CD4-positive, alpha-beta memory T cell (primary cell): ENCODE results near the gene PRKAR2A. TPM values are rescaled to one million over a fixed set of nuclear protein-coding genes. Genes with fewer than 3 reads are reported as not detected.
"Not testable (repeated sequence)": the region's sequence is repeated elsewhere in the genome, so short reads cannot be mapped to it uniquely, and the experiment has no call there.

Experiments
- CTCF ChIA-PET: fragments of 350-600 bp; sonication (Branson Sonifier 250); formaldehyde crosslinking; loops from one replicate; lab custom pipeline; 2021; ENCODE audit warnings: inconsistent platforms; ENCODE audit not compliant: partially characterized antibody; lab: Charles Lee
- POLR2A ChIA-PET: fragments of 350-600 bp; sonication (Branson Sonifier 250); formaldehyde crosslinking; loops from one replicate; lab custom pipeline; 2021; ENCODE audit not compliant: partially characterized antibody; lab: Charles Lee
- DNase-seq, 5 donors: peaks; one replicate each; pipeline versions ENCODE4 v3.0.0 to v3.0.0-alpha.2; 2020 to 2022; ENCODE audit warnings: mixed read lengths in 1 of 5
- H3K27ac ChIP-seq: one replicate; pipeline ENCODE4 v1.7.0; 2013; ENCODE audit warnings: low read depth, low read length
- H3K27me3 ChIP-seq: 2 replicates; pipeline ENCODE4 v1.7.0; 2013; ENCODE audit warnings: mild to moderate bottlenecking, low read length, moderate library complexity; ENCODE audit not compliant: insufficient read depth
- H3K36me3 ChIP-seq: 2 replicates; pipeline ENCODE4 v1.7.0; 2013; ENCODE audit warnings: mild to moderate bottlenecking, low read length, moderate library complexity; ENCODE audit not compliant: insufficient read depth
- H3K4me1 ChIP-seq: 2 replicates; pipeline ENCODE4 v1.7.0; 2013; ENCODE audit warnings: mild to moderate bottlenecking, low read length, moderate library complexity; ENCODE audit not compliant: insufficient read depth
- H3K4me3 ChIP-seq, 2 donors: one replicate each; pipeline ENCODE4 v1.7.0; 2013; ENCODE audit warnings: low read length in 2 of 2, mild to moderate bottlenecking in 1 of 2
- H3K9me3 ChIP-seq, 2 donors: one replicate each; pipeline ENCODE4 v1.7.0; 2013; ENCODE audit warnings: low read length in 2 of 2, control low read depth in 1 of 2; ENCODE audit not compliant: control insufficient read depth in 1 of 2
- H3K27ac Mint-ChIP-seq, 7 donors: one replicate each; pipeline ENCODE4 v1.8.0; 2020 to 2021; ENCODE audit warnings: mixed read lengths in 7 of 7, mild to moderate bottlenecking in 6 of 7, inconsistent platforms in 3 of 7, moderate library complexity in 3 of 7
- H3K27me3 Mint-ChIP-seq, 2 donors: one replicate each; pipeline ENCODE4 v1.8.0; 2020 to 2021; ENCODE audit warnings: mixed read lengths in 2 of 2
- H3K36me3 Mint-ChIP-seq, 2 donors: one replicate each; pipeline ENCODE4 v1.8.0; 2020 to 2021; ENCODE audit warnings: mixed read lengths in 2 of 2, inconsistent platforms in 1 of 2, mild to moderate bottlenecking in 1 of 2
- H3K4me1 Mint-ChIP-seq, 4 donors: one replicate each; pipeline ENCODE4 v1.8.0; 2020 to 2021; ENCODE audit warnings: mixed read lengths in 4 of 4, mild to moderate bottlenecking in 1 of 4
- H3K4me3 Mint-ChIP-seq, 8 donors: one replicate each; pipeline ENCODE4 v1.8.0; 2020 to 2021; ENCODE audit warnings: mixed read lengths in 8 of 8, mild to moderate bottlenecking in 7 of 8, moderate library complexity in 6 of 8, inconsistent platforms in 3 of 8
- H3K9me3 Mint-ChIP-seq, 8 donors: one replicate each; pipeline ENCODE4 v1.8.0; 2020 to 2021; ENCODE audit warnings: mixed read lengths in 8 of 8, mild to moderate bottlenecking in 5 of 8, inconsistent platforms in 3 of 8, moderate library complexity in 1 of 8
- intact Hi-C: fragments of 100-400 bp; cut with micrococcal nuclease; formaldehyde crosslinking; loops from one replicate; pipeline ENCODE4 v1.15.1; 2023
- polyA plus RNA-seq, 2 donors: library from polyadenylated mRNA; unstranded; fragments of 300-500 nt; fragmentation: Illumina TruSeq; gene quantifications; one replicate each; pipeline ENCODE4 v1.2.3, GENCODE V29; 2021
- total RNA-seq, 2 experiments: library from RNA; stranded (reverse); gene quantifications; one replicate each; pipeline ENCODE4 v1.2.3, GENCODE V29; 2021

Gene PRKAR2A
- total and polyA plus RNA-seq, 4 experiments from 2014 or later, result 11.2 to 45.0 (median 28.9) TPM

DNA sequence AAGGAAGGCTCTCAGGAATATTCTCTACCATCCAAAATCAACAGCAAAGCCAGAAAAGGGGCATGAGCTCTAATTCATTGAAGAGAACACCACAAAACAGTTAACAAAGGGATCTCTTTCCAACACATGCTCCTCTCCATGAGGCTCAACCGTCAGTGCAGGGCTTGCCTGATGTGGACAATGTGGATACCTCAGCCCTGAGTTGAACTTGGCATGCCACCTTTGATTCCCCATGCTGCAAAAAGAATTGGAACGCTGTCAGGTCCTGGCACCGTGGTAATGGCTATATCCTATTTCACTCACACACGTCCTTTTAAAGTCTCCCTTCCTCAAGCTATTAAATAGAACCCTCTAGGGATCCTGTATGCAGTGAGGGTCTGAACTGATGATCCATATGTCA, 100.0 kb downstream of the PRKAR2A start:
- H3K9me3 ChIP-seq, result no peaks in the 10 kb centered on the region
- Mint-ChIP-seq H3K4me1 (no peaks in the 10 kb centered on the region), H3K9me3 (no peaks in the 10 kb centered on the region), H3K4me3 (no peak overlapping the region), H3K27ac (peak overlapping the region in 2 of 7 donors; percentile 36 to 65), H3K27me3 (no peaks in the 10 kb centered on the region), H3K36me3 (peaks cover 36 to 51% of the 10 kb centered on the region in 2 donors)
- DNase-seq, result no peak
- H3K4me1 ChIP-seq, result no peaks in the 10 kb centered on the region
- ChIA-PET POLR2A (no interaction called here), CTCF (interaction anchor here (2.7 kb wide), 1 partner anchor 11 kb away, joined by 12 read pairs; no protein-coding TSS in a partner anchor)
- H3K4me3 ChIP-seq, result no peak overlapping the region
- no peak overlapping the region for H3K27ac ChIP-seq
- H3K36me3 ChIP-seq, result peaks cover 21% of the 10 kb centered on the region
- no peaks in the 10 kb centered on the region for H3K27me3 ChIP-seq
- intact Hi-C loops, result no loop called here

DNA sequence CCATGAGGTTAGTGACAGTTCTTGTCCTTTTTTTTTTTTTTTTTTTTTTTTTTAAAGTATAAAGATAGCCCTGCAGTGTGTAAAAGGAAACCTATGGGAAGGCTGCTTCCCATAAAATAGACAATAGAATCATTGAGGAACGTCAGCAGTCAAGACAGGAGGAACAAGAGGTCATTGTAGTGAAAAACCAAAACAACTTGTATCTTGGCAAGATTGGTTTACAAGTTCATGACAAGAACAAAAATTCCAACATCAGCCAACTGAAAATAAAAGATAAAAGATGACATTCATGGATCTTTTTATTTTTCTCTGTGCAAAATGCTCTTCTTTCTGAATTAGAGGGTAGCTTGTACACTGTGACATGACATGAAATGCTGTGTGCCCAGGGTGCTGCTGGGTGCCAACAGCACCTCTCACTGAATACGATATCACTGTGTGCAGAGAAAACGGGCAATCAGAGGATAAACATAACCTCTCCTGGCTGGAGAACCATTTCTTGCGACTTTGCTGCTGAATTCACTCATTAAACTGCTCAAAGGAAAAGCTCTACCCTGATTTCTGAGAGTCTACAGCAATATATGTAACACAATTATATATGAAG, 100.6 kb downstream of the PRKAR2A start:
- Mint-ChIP-seq H3K27ac (peak overlapping the region in 2 of 7 donors; percentile 65), H3K36me3 (peaks cover 32 to 47% of the 10 kb centered on the region in 2 donors), H3K4me3 (no peak overlapping the region), H3K4me1 (no peaks in the 10 kb centered on the region), H3K27me3 (no peaks in the 10 kb centered on the region), H3K9me3 (no peaks in the 10 kb centered on the region)
- no peaks in the 10 kb centered on the region for H3K4me1 ChIP-seq
- no peak overlapping the region for H3K4me3 ChIP-seq
- no peak for DNase-seq
- H3K27ac ChIP-seq, result no peak overlapping the region
- H3K27me3 ChIP-seq, result no peaks in the 10 kb centered on the region
- intact Hi-C loops, result no loop called here
- H3K9me3 ChIP-seq, result no peaks in the 10 kb centered on the region
- H3K36me3 ChIP-seq, result peaks cover 21% of the 10 kb centered on the region
- POLR2A ChIA-PET, result no interaction called here
- CTCF ChIA-PET, result interaction anchor here (0.6 to 2.7 kb wide), 3 partner anchors 10 to 1271 kb away, joined by 3 to 12 read pairs (median 3); no protein-coding TSS in a partner anchor

DNA sequence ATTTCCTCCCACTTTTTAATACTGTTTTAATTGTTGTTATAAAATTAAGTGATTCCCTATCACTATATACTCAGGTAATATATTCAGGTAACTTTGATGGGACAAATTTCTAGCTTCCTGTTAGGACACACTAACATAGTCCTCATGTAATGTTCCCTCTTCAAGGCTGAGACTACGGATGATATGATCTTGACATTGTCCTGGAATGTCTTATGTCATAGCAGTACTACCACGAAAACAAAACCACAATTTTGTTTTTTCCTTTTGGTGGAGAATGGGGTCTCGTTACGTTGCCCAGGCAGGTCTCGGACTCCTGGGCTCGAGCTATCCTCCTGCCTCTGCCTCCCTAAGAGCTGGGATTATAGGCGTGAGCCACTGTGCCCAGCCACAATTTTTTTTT, 103.9 kb downstream of the PRKAR2A start:
- CTCF ChIA-PET, result no interaction called here
- Mint-ChIP-seq H3K9me3 (no peaks in the 10 kb centered on the region), H3K27ac (no peak overlapping the region), H3K36me3 (peaks cover 21 to 23% of the 10 kb centered on the region in 2 donors), H3K4me3 (no peak overlapping the region), H3K4me1 (peaks cover 0 to 5% (median 2%) of the 10 kb centered on the region in 4 donors), H3K27me3 (no peaks in the 10 kb centered on the region)
- Histone ChIP-seq H3K27me3 (no peaks in the 10 kb centered on the region), H3K4me1 (no peaks in the 10 kb centered on the region), H3K27ac (no peak overlapping the region), H3K9me3 (no peaks in the 10 kb centered on the region), H3K4me3 (no peak overlapping the region), H3K36me3 (peaks cover 4% of the 10 kb centered on the region)
- intact Hi-C loops, result no loop called here
- POLR2A ChIA-PET, result interaction anchor here (0.7 kb wide), 1 partner anchor 147 kb away, joined by 3 read pairs; no protein-coding TSS in a partner anchor
- no peak for DNase-seq

DNA sequence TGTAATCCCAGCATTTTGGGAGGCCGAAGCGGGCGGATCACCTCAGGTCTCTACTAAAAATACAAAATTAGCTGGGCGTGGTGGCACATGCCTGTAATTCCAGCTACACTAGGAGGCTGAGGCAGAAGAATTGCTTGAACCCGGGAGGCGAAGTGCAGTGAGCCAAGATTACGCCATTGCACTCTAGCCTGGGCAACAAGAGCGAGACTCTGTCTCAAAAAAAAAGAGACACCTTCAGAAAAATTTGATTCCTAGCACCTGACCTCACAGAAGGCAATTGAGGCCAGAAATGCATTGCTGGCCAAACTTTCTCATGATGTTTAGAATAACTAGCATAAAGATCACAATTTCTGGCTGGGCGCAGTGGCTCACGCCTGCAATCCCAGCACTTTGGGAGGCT, 106.4 kb downstream of the PRKAR2A start:
- H3K4me1 Mint-ChIP-seq, H3K4me3 Mint-ChIP-seq, H3K9me3 ChIP-seq, H3K4me1 ChIP-seq, H3K4me3 ChIP-seq, DNase-seq, H3K27me3 ChIP-seq, POLR2A ChIA-PET, H3K27ac Mint-ChIP-seq, H3K36me3 Mint-ChIP-seq, H3K36me3 ChIP-seq, H3K27ac ChIP-seq, H3K27me3 Mint-ChIP-seq, H3K9me3 Mint-ChIP-seq: not testable (repeated sequence)
- CTCF ChIA-PET, result interaction anchor here (0.8 to 3.2 kb wide), 5 partner anchors 9 to 266 kb away, joined by 3 to 13 read pairs (median 4); partner anchors contain the start of gene WDR6
- intact Hi-C loops, result loop anchor here (2.0 kb wide), 1 partner anchor 340 kb away; no protein-coding TSS in a partner anchor

DNA sequence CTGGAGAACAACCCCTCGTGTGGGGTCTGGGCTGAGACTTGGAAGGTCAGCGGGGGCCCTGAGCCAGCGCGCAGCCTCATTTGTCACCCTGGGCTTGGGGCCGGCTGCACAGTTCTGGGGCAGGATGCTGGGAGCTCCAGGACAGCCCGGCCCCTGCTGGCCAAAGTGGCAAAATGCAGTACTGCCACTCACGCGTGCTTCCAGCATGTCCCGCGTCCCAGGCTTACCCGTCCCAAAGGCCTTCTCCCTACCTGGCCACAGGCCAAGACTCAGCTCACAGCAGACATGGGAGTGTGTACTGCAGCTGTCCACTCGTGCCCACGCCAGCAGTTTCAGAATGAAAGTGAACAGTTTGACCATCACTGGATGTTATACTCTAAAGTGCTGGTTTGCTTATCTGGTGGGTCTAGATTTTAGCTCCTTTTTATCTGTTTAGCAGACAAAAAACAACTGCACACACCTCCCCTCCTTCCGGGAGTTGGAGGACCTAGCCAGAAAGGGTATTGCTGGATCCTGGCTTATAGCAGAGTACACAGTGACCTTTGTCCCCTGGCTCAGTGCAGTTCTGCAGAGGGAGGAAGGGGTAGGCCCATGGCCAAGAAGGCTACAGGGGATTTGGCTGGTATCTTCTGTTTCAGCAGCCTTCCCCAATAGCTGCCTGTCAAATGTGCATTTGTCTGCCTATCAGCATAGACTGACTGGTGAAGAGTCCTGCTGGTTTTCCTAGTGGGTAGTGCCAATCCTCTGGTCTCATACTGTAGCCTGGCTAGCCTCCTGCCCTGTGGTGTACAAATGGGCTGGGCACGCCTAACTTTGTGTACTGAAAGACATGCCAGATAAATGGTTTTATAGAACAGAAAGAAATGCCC, 107.5 kb downstream of the PRKAR2A start:
- DNase-seq, result peak; percentile 25 to 43 (median 37)
- H3K4me1 Mint-ChIP-seq, result peaks cover 0 to 10% (median 2%) of the 10 kb centered on the region in 4 donors
- no peak overlapping the region for H3K27ac ChIP-seq
- no peaks in the 10 kb centered on the region for H3K36me3 ChIP-seq
- H3K9me3 Mint-ChIP-seq, result no peaks in the 10 kb centered on the region
- H3K4me3 ChIP-seq, result no peak overlapping the region
- POLR2A ChIA-PET, result interaction anchor here (0.6 to 1.7 kb wide), 6 partner anchors 23 to 1354 kb away, joined by 3 to 5 read pairs (median 4); partner anchors contain the start of genes ARIH2, IP6K2, NCKIPSD and SLC25A20
- no peak overlapping the region for H3K4me3 Mint-ChIP-seq
- no peaks in the 10 kb centered on the region for H3K4me1 ChIP-seq
- intact Hi-C loops, result loop anchor here (2.0 kb wide), 1 partner anchor 339 kb away; no protein-coding TSS in a partner anchor
- no peaks in the 10 kb centered on the region for H3K27me3 ChIP-seq
- peak overlapping the region in 1 of 7 donors; percentile 23 for H3K27ac Mint-ChIP-seq
- no peaks in the 10 kb centered on the region for H3K27me3 Mint-ChIP-seq
- H3K36me3 Mint-ChIP-seq, result no peaks in the 10 kb centered on the region
- no peaks in the 10 kb centered on the region for H3K9me3 ChIP-seq
- CTCF ChIA-PET, result interaction anchor here (0.5 to 3.2 kb wide), 30 partner anchors 8 to 1303 kb away, joined by 3 to 16 read pairs (median 4); partner anchors contain the start of genes ARIH2, IP6K2, SLC25A20 and WDR6

DNA sequence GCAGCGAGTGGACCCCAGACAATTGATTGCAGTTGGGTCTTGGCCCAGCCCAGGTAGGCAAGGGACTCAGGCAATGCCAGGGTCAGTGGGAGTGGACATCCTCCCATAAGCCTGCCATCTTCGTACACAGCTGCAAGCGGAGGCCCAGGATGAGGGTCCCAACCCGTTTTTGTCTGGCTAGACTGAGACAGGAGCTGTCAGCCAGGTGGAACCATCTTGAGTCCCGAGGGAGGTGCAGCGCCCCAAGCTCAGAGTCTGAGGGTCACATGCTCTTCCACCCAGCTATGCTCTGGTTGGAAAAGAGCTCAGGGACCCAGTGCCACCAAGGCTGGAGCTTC, 108.1 kb downstream of the PRKAR2A start:
- Histone ChIP-seq H3K36me3 (no peaks in the 10 kb centered on the region), H3K4me1 (no peaks in the 10 kb centered on the region), H3K27ac (no peak overlapping the region), H3K9me3 (no peaks in the 10 kb centered on the region), H3K4me3 (no peak overlapping the region), H3K27me3 (no peaks in the 10 kb centered on the region)
- ChIA-PET CTCF (interaction anchor here (0.7 to 2.1 kb wide), 25 partner anchors 9 to 465 kb away, joined by 3 to 16 read pairs (median 4); partner anchors contain the start of genes ARIH2, IP6K2 and SLC25A20), POLR2A (interaction anchor here (0.6 to 1.7 kb wide), 6 partner anchors 23 to 1355 kb away, joined by 3 to 5 read pairs (median 4); partner anchors contain the start of genes ARIH2, IP6K2, NCKIPSD and SLC25A20)
- intact Hi-C loops, result no loop called here
- Mint-ChIP-seq H3K36me3 (no peaks in the 10 kb centered on the region), H3K27me3 (no peaks in the 10 kb centered on the region), H3K4me1 (peaks cover 0 to 10% (median 2%) of the 10 kb centered on the region in 4 donors), H3K4me3 (no peak overlapping the region), H3K27ac (peak overlapping the region in 1 of 7 donors; percentile 23), H3K9me3 (no peaks in the 10 kb centered on the region)
- DNase-seq, result no peak
